OCI-LY1 (cell line): ENCODE results near the gene SNRPA1.

ENCODE experiments used
- EZH2 ChIP-seq: fragments of 200-600 bp; sonication (generic), shearing (Covaris generic); IDR thresholded peaks from 2 replicates; pipeline ENCODE4 v1.8.0; 2017; ENCODE audit warnings: borderline replicate concordance, mixed run types, mild to moderate bottlenecking, antibody characterized with exemption, low read length, moderate library complexity, mixed read lengths
- TF ChIP-seq, protein P1 (sequence below): fragments of 200-600 bp; sonication (generic), shearing (Covaris generic); IDR thresholded peaks from 2 replicates; pipeline ENCODE4 v1.5.1; 2017; ENCODE audit warnings: mild to moderate bottlenecking, antibody characterized with exemption, low read length, moderate library complexity, mixed read lengths

DNA sequence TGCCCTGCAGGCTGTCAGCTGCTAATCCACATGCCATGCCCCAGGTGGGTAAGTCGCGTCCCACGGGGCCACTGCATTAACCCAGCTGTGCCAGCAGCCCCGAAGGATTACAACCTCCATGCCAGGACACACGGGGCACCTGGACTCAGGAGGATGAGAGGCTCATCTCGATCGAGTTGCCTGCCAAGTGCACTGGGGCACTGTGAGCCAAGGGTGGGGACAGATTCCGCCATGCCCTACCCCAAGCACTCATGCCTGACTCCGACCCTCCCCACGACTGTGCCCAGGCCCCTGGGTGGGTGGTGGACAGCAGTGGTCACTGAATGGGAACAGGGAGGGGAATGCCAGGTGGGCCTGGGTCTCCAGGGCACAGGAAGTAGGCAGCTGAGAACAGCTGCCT, 20.7 kb upstream of the SNRPA1 start:
- TF ChIP-seq EZH2 = no peak
- TF ChIP-seq, protein P1, sequence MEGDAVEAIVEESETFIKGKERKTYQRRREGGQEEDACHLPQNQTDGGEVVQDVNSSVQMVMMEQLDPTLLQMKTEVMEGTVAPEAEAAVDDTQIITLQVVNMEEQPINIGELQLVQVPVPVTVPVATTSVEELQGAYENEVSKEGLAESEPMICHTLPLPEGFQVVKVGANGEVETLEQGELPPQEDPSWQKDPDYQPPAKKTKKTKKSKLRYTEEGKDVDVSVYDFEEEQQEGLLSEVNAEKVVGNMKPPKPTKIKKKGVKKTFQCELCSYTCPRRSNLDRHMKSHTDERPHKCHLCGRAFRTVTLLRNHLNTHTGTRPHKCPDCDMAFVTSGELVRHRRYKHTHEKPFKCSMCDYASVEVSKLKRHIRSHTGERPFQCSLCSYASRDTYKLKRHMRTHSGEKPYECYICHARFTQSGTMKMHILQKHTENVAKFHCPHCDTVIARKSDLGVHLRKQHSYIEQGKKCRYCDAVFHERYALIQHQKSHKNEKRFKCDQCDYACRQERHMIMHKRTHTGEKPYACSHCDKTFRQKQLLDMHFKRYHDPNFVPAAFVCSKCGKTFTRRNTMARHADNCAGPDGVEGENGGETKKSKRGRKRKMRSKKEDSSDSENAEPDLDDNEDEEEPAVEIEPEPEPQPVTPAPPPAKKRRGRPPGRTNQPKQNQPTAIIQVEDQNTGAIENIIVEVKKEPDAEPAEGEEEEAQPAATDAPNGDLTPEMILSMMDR = no peak
